Amniotic epithelial cell (primary cell): Measurements from ENCODE around the gene ARID2.

Source experiments
- DNase-seq: peaks from one replicate; pipeline ENCODE4 v3.0.0-alpha.2; 2010; ENCODE audit warnings: low read depth

ARID2 gene

GRCh38 chr12:45933504-45933903 lies 204.0 kb downstream of the ARID2 start:
- no peak for DNase-seq

GRCh38 chr12:45934956-45935355 lies 205.4 kb downstream of the ARID2 start:
- DNase-seq = no peak

- DNase-seq = no peak
Measured at GRCh38 chr12:45938566-45938965, 209.1 kb downstream of the ARID2 start.

GRCh38 chr12:45939759-45940158 lies 210.3 kb downstream of the ARID2 start:
- no peak for DNase-seq

GRCh38 chr12:45944771-45945170 lies 215.3 kb downstream of the ARID2 start:
- DNase-seq = peak; percentile 88

GRCh38 chr12:45946435-45946834 lies 216.9 kb downstream of the ARID2 start:
- DNase-seq = peak; percentile 24

- DNase-seq = no peak
Measured at GRCh38 chr12:45948546-45948945, 219.0 kb downstream of the ARID2 start.
